GM12865 (cell line): Measurements from ENCODE around the gene RASGRP1.

Experiments
- DNase-seq: peaks from one replicate; pipeline ENCODE4 v3.0.0; 2010; ENCODE audit warnings: low read depth
- H3K4me3 ChIP-seq: 2 replicates; pipeline ENCODE4 v1.5.1; 2011; ENCODE audit warnings: mild to moderate bottlenecking, low read depth, low read length, control low read depth
- CTCF ChIP-seq: IDR thresholded peaks from 2 replicates; pipeline ENCODE4 v1.5.1; 2011; ENCODE audit warnings: low read length, control low read depth, low read depth, inconsistent platforms; ENCODE audit not compliant: insufficient read depth; ENCODE audit errors: missing control alignments

Gene RASGRP1

DNA sequence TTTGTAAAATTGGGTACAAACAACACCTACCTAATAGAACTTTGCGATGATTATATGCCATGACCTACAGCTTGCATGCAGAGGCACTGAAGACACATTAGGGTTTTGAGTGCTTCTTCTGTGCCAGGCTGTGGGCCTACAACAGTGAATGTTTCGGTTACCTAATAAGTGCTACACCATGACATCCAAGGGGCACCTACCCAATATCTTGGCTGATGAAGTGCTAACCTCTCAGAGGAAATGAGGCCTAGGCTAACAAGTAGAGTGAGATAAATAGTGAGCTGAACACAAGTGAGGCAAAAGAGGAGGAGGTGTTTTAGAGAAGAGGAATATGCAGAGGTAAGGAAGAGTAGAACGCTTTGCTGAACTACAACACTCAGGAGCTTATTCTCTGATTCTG, 12.2 kb upstream of the RASGRP1 start:
- TF ChIP-seq CTCF = no peak
- no peak overlapping the region for H3K4me3 ChIP-seq
- DNase-seq = no peak

DNA sequence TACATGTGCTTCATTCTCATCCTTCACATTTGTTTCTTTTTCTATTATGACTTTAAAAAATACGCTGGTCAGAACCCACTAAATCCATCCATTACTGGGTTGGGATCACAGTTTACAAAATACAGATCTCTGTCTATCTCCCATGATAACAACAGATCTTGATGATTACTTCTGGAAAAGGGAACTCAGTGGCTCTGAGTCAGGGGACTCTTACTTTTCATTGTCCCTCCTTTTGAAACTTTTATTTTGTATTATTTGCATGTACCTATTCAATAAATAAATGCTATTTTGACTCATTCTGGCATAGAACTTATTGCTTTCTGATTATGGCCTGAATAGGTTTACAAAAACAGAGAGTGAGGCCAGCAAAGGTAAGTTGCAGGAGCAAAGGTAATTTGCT, 11.6 kb upstream of the RASGRP1 start:
- H3K4me3 ChIP-seq = no peak overlapping the region
- no peak for TF ChIP-seq CTCF
- no peak for DNase-seq

DNA sequence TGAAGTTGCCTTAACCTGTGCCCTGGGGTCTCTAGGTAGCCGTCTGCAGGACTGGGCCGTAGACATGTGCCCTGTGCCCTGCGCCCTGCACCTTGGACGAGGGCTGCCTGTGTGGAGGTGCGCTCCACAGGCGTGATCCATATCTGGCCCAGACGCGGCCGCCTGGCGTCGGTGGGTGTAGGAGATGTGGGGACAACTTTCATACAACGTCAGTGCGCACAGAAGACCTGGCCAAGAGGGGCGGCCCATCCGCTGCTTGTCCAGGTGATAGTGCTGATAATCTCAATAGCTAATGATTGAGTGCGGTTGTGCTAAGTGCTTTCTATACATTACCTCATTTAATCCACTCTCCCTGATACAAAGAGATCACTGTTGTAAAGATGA, 665 bp upstream of the RASGRP1 start:
- H3K4me3 ChIP-seq = peak overlapping the region; percentile 71
- no peak for TF ChIP-seq CTCF
- DNase-seq = no peak

DNA sequence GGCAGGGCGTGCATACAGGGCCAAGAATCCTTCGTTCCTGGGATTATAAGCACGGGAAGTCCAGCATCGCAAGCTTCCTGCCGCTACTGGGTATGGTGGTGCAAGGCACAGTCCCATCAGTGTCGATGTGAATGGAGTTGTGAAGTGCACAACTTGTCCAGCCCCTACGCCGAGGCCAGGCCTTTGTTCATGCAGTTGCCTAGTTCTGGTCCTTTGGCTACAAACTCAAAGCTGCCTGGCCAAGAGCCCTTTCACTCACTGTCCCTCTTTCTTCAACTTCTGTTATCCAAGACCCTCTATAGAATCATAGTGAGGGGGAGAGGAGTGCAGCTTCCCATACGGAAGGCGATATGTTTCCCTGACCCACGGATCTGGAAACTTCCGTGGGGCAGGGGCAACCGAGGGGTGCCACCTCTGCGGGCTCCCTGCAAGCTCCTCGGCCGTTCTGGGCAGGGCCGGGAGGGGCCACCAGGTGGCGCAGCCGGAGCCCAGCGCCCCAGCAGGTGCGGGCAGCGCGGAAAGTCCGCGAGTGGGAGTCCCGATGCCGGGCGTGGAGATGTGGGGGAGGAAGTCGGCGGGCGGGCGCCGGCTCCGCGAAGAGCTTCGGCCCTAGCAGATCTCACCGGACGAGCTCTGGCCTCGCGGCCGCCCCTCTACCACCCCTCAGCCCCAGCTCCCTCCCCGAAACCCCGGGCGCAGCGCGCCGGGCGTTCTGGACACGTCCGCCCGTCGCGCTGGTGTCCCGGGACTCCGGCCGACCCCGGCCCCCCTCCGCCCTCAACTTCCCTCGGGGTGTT, 693 bp downstream of the RASGRP1 start:
- peak; percentile 90 for DNase-seq
- peak overlapping the region; percentile 71 for H3K4me3 ChIP-seq
- peak; percentile 96 for TF ChIP-seq CTCF

- H3K4me3 ChIP-seq = peak overlapping the region; percentile 71
- TF ChIP-seq CTCF = no peak
- peak; percentile 53 for DNase-seq
Measured at GRCh38 chr15:38562278-38562677, 2.3 kb downstream of the RASGRP1 start.

- no peak for TF ChIP-seq CTCF
- DNase-seq = peak; percentile 83
- peak overlapping the region; percentile 25 for H3K4me3 ChIP-seq
Measured at GRCh38 chr15:38560456-38560926, 4.1 kb downstream of the RASGRP1 start.
